GM12878 (cell line): ENCODE measurements around the gene NR2F6. TPM values are rescaled to one million over a fixed set of nuclear protein-coding genes. Genes with fewer than 3 reads are reported as not detected.

Source experiments
- ATAC-seq: fragments of 200-7000 bp; cut with Tn5 transposase; 3 replicates; pipeline ENCODE4 v1.9.1; 2020; ENCODE audit warnings: mild to moderate bottlenecking, moderate library complexity
- BruUV-seq: library from RNA; stranded (reverse); fragments of 400-500 nt; replicated peaks from 2 replicates; lab custom pipeline; 2021; lab: Mats Ljungman, UMichigan
- CTCF ChIA-PET: fragments of 300-600 bp; sonication (Branson Sonifier 250); formaldehyde crosslinking; extraction: SDS; loops from one replicate; lab custom pipeline; 2021; ENCODE audit warnings: inconsistent platforms; lab: Yijun Ruan, JAX
- POLR2A ChIA-PET: fragments of 350-600 bp; formaldehyde crosslinking; extraction: SDS; loops from one replicate; lab custom pipeline; 2021; ENCODE audit warnings: inconsistent platforms; lab: Charles Lee
- RAD21 ChIA-PET: fragments of 300-600 bp; sonication (Branson Sonifier 250); formaldehyde crosslinking; loops from one replicate; lab custom pipeline; 2023; ENCODE audit warnings: antibody characterized with exemption; ENCODE audit not compliant: unreplicated experiment; lab: Charles Lee
- SMC1A ChIA-PET: fragments of 300-600 bp; sonication (Branson Sonifier 250); formaldehyde crosslinking; loops from one replicate; lab custom pipeline; 2023; ENCODE audit not compliant: unreplicated experiment, uncharacterized antibody; lab: Charles Lee
- DNase-seq: peaks from one replicate; pipeline ENCODE4 v3.0.0-alpha.2; 2011; ENCODE audit warnings: low read depth, low spot score
- FAIRE-seq: peaks from 3 replicates; lab custom pipeline; 2011; peaks lifted over from hg19 to GRCh38; lab: Jason Lieb, UNC
- H2AFZ ChIP-seq: 2 replicates; pipeline ENCODE4 v1.6.0; 2011; ENCODE audit warnings: low read depth, low read length, control low read depth; ENCODE audit not compliant: control insufficient read depth
- H3K27ac ChIP-seq: 2 replicates; pipeline ENCODE4 v1.5.1; 2011; ENCODE audit warnings: control low read depth; ENCODE audit not compliant: control insufficient read depth, insufficient read depth
- H3K27me3 ChIP-seq, 2 experiments: replicated peaks in 1 of 2; 2 replicates each; pipeline versions ENCODE4 v1.6.0 to v1.6.1; 2011; ENCODE audit warnings: low read length in 1 of 2; ENCODE audit not compliant: control insufficient read depth in 2 of 2, insufficient read depth in 2 of 2
- H3K36me3 ChIP-seq, 2 experiments: 2 replicates each; pipeline ENCODE4 v1.5.1; 2011; ENCODE audit warnings: low read length in 1 of 2; ENCODE audit not compliant: control insufficient read depth in 2 of 2, insufficient read depth in 2 of 2
- H3K4me1 ChIP-seq: 2 replicates; pipeline ENCODE4 v1.6.1; 2011; ENCODE audit warnings: mild to moderate bottlenecking, low read length, moderate library complexity, mixed read lengths; ENCODE audit not compliant: control insufficient read depth, insufficient read depth
- H3K4me2 ChIP-seq: 2 replicates; pipeline ENCODE4 v1.6.0; 2011; ENCODE audit warnings: control low read depth; ENCODE audit not compliant: control insufficient read depth, insufficient read depth
- H3K4me3 ChIP-seq: fragments of 200-600 bp; sonication (generic); 2 replicates; pipeline ENCODE4 v1.5.1; 2016
- H3K79me2 ChIP-seq: 2 replicates; pipeline ENCODE4 v1.6.0; 2011; ENCODE audit warnings: low read length; ENCODE audit not compliant: control insufficient read depth, insufficient read depth
- H3K9ac ChIP-seq: 2 replicates; pipeline ENCODE4 v1.8.0; 2011; ENCODE audit warnings: low read length, control low read depth, mixed read lengths; ENCODE audit not compliant: control insufficient read depth, insufficient read depth
- H3K9me3 ChIP-seq: replicated peaks from 3 replicates; pipeline ENCODE4 v1.5.1; 2011; ENCODE audit warnings: mild to moderate bottlenecking, low read length; ENCODE audit not compliant: control insufficient read depth, insufficient read depth
- H4K20me1 ChIP-seq: 2 replicates; pipeline ENCODE4 v1.6.0; 2011; ENCODE audit not compliant: control insufficient read depth, insufficient read depth
- MTA3 ChIP-seq: IDR thresholded peaks from 2 replicates; pipeline ENCODE4 v1.6.1; 2012; ENCODE audit warnings: low read length, inconsistent platforms, borderline replicate concordance
- MYC ChIP-seq: IDR thresholded peaks from 2 replicates; pipeline ENCODE4 v1.6.1; 2011; ENCODE audit warnings: mild to moderate bottlenecking, low read length, moderate library complexity, inconsistent platforms; ENCODE audit not compliant: insufficient read depth, insufficient replicate concordance, insufficient read length, severe bottlenecking
- PAX8 ChIP-seq: fragments of 450-650 bp; IDR thresholded peaks from 2 replicates; pipeline ENCODE4 v1.6.1; 2017; ENCODE audit warnings: mild to moderate bottlenecking, moderate library complexity
- SREBF1 ChIP-seq: IDR thresholded peaks from 2 replicates; pipeline ENCODE4 v1.6.1; 2012; ENCODE audit warnings: mild to moderate bottlenecking, low read length
- USF1 ChIP-seq: IDR thresholded peaks from 2 replicates; pipeline ENCODE4 v1.6.1; 2011; ENCODE audit warnings: borderline replicate concordance, low read depth, mild to moderate bottlenecking, moderate library complexity, mixed read lengths, low read length; ENCODE audit not compliant: insufficient read depth; ENCODE audit errors: extremely low read length
- ZBTB33 ChIP-seq: fragments of 450-650 bp; IDR thresholded peaks from 2 replicates; pipeline ENCODE4 v1.6.1; 2017; ENCODE audit warnings: mild to moderate bottlenecking
- ZNF622 ChIP-seq: fragments of 450-650 bp; IDR thresholded peaks from 2 replicates; pipeline ENCODE4 v1.6.1; 2017; ENCODE audit warnings: mild to moderate bottlenecking, inconsistent platforms
- ZSCAN29 ChIP-seq: fragments of 450-650 bp; IDR thresholded peaks from 2 replicates; pipeline ENCODE4 v1.6.1; 2017; ENCODE audit warnings: mild to moderate bottlenecking, moderate library complexity
- WGBS: methylation state at CpG from one replicate; pipeline ENCODE4 v1.1.6; 2016; ENCODE audit warnings: low lambda C conversion rate; ENCODE audit not compliant: insufficient replicate concordance, insufficient coverage; ENCODE audit errors: missing lambda C conversion rate; 5-methylcytosine and 5-hydroxymethylcytosine counted together
- in situ Hi-C: fragments of 300-500 bp; cut with MboI; formaldehyde crosslinking; loops from 9 replicates; pipeline ENCODE4 v1.14.3; 2018; ENCODE audit warnings: mixed read lengths
- intact Hi-C: fragments of 100-400 bp; cut with micrococcal nuclease; formaldehyde crosslinking; loops from one replicate; pipeline ENCODE4 v1.14.2; 2022; ENCODE audit not compliant: unreplicated experiment
- polyA plus RNA-seq, 11 experiments: library from polyadenylated mRNA; depleted of rRNA in 4 of 11; unstranded in 6 of 11; stranded (reverse) in 5 of 11; fragments of >200 nt; fragmentation: Nextera tagmentation in 4 of 11; fragmentation: Illumina TruSeq in 1 of 11; extraction: Ambion mirVana in 4 of 11; extraction: Trizol in 1 of 11; gene quantifications; 1 replicate in 1 of 11; 2 replicates in 10 of 11; pipeline versions ENCODE4 v1.2.1 to v1.2.3, GENCODE V29; 2011 to 2016; ENCODE audit warnings: inconsistent platforms in 2 of 11, missing spikeins in 2 of 11, low read depth in 1 of 11
- total RNA-seq, 4 experiments: library from RNA; depleted of rRNA in 3 of 4; stranded (reverse); fragments of >200 nt in 3 of 4; fragmentation: Illumina TruSeq in 1 of 4; extraction: Trizol in 1 of 4; gene quantifications; 2 replicates each; pipeline versions ENCODE4 v1.2.1 to v1.2.3, GENCODE V29; 2013 to 2021

NR2F6 gene
- total and polyA plus RNA-seq, 10 of the 15 experiments (the other 5 are each of a cell fraction or from before 2014, with no cell fraction given) = 0.18 to 15.5 (median 6.1) TPM

DNA sequence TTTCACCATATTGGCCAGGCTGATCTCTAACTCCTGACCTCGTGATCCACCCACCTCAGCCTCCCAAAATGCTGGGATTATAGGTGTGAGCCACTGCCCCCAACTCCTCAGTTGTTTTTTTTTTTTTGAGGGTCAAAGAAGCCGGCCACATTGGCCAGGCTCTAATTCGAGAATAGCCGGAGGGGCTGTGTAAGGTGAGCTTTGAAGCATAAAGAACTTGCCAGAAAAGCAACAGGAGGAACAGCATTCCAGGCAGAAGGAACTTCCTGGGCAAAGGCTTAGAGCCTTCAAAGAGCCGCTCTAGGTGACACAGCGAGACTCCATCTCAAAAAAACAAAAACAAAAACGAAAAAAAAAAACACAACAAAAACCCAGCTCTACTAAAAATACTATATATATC lies 20.3 kb upstream of the NR2F6 start:
- H3K9ac ChIP-seq = peak overlapping the region; percentile 66
- no TSS peak for BruUV-seq
- CTCF ChIA-PET = interaction anchor here (0.5 to 10.5 kb wide), 7 partner anchors 8 to 191 kb away, joined by 3 to 120 read pairs (median 4); partner anchors contain the start of genes ANKLE1, DDA1, HAUS8 and MYO9B
- H3K4me3 ChIP-seq = no peak overlapping the region
- intact Hi-C loops (loop anchor here (2.0 to 10.0 kb wide), 2 partner anchors 17 to 491 kb away; no protein-coding TSS in a partner anchor), in situ Hi-C loops (no loop called here)
- no peak for ATAC-seq
- H3K4me2 ChIP-seq = no peak overlapping the region
- peaks cover 13% of the 10 kb centered on the region for H3K79me2 ChIP-seq
- H3K36me3 ChIP-seq = peaks cover 0 to 2% of the 10 kb centered on the region in 2 experiments; a peak in 1 of 4 replicates
- 17% methylated on average over 7 of the region's 7 CpGs for WGBS
- DNase-seq = no peak
- no peaks in the 10 kb centered on the region for H3K9me3 ChIP-seq
- FAIRE-seq = no peak
- H3K4me1 ChIP-seq = peaks cover 12% of the 10 kb centered on the region
- H2AFZ ChIP-seq = no peak overlapping the region; the same call in 1 of the 2 replicates
- RAD21 ChIA-PET = interaction anchor here (1.2 to 1.8 kb wide), 9 partner anchors 11 to 200 kb away, joined by 3 to 22 read pairs (median 5); partner anchors contain the start of gene ANKLE1
- SMC1A ChIA-PET = interaction anchor here (0.6 to 5.0 kb wide), 8 partner anchors 16 to 346 kb away, joined by 3 to 43 read pairs (median 6); partner anchors contain the start of genes ANKLE1 and USE1
- H4K20me1 ChIP-seq = no peaks in the 10 kb centered on the region
- POLR2A ChIA-PET = interaction anchor here (0.7 to 1.1 kb wide), 5 partner anchors 10 to 189 kb away, joined by 3 to 4 read pairs (median 3); no protein-coding TSS in a partner anchor
- TF ChIP-seq ZBTB33 (no peak), MYC (no peak), ZNF622 (no peak), SREBF1 (no peak), PAX8 (no peak), ZSCAN29 (no peak), MTA3 (no peak), USF1 (no peak)
- peak overlapping the region; percentile 81 for H3K27ac ChIP-seq
- H3K27me3 ChIP-seq = no peaks in the 10 kb centered on the region
